Left colon (tissue), 2 donors: ENCODE results near the gene GLIPR1L2. TPM values are rescaled to one million over a fixed set of nuclear protein-coding genes. Genes with fewer than 3 reads are reported as not detected.
"Not testable (repeated sequence)": the region's sequence is repeated elsewhere in the genome, so short reads cannot be mapped to it uniquely, and the experiment has no call there.

Experiments used
- ATAC-seq: fragments of 200-7000 bp; cut with Tn5 transposase; one replicate; pipeline ENCODE4 v1.9.1; 2020; ENCODE audit warnings: mild to moderate bottlenecking, moderate library complexity
- DNase-seq, 2 donors: peaks; one replicate each; pipeline ENCODE4 v3.0.0-alpha.2; 2020
- intact Hi-C, 2 donors: fragments of 100-400 bp; cut with DNase I in 1 of 2; cut with micrococcal nuclease in 1 of 2; formaldehyde crosslinking; loops; one replicate each; pipeline versions ENCODE4 v1.11.2 to v1.14.0; 2022; cut with DNase I, micrococcal nuclease
- long read RNA-seq: library from polyadenylated mRNA; unstranded; transcript quantifications from one replicate; pipeline ENCODE4 v2.0.0, GENCODE V29; 2021
- total RNA-seq, 2 donors: library from RNA; stranded (reverse); fragmentation: NEBNext Ultra II Directional; extraction: Animal tissue kit (Norgen Biotek cat#: 25700); gene quantifications; one replicate each; pipeline ENCODE4 v1.2.1, GENCODE V29; 2021
- donor health status: DM: no; HTN: no; CAD: no.
- donor health status: DM: yes; HTN: yes; CAD: no.

Gene GLIPR1L2
- not detected for total RNA-seq
- long read RNA-seq: 0 reads

DNA sequence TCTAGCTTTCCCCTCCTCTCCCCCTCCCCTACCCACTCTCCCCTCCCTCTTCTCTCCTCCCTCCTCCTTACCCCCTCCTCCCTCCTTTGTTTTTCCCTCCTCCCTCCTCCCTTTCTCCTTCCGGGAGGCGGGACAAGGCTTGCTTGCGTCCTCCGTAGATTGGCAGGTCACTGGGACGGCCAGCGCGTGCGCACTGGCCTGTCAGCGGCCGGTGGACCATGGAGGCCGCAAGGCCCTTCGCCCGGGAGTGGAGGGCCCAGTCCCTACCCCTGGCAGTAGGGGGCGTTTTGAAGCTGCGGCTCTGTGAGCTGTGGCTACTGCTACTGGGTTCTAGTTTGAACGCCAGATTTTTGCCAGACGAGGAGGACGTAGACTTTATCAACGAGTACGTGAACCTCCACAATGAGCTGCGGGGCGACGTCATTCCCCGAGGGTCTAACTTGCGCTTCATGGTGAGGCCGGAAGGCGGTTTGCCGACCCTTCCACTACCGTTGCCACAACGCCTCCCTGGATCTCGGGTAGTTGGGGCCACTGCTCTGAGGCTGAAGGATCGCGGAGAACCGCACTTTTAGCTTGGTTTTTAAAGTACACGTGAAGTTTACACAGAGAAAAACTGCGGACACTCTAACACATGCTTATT is at the start of gene GLIPR1L2:
GLIPR1L2 (plus strand) TSS at position 191 of the 640 bp plus-strand sequence; CDS start at position 219, 28 bp downstream.
- intact Hi-C loops: loop anchor here in 1 of 2 donors (10.0 kb wide), 1 partner anchor 114 kb away; no protein-coding TSS in a partner anchor
- ATAC-seq: peak; percentile 100
- peak; percentile 92 to 94 for DNase-seq

DNA sequence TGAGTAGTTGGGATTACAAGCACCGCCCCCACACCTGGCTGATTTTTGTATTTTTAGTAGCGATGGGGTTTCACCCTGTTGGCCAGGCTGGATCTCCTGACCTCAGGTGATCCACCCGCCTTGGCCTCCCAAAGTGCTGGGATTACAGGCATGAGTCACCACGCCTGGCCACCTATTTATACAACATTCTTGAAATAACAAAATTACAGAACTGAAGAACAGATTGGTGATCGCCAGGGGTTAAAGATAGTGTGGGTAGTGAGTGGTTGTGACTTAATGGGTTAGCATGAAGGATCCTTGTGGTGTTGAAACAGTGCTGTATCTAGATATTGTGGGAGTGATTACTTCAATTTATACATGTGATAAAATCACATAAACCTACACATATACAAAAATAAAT is 49.0 kb upstream of the GLIPR1L2 start:
- intact Hi-C loops: no loop called here
- ATAC-seq (no peak), DNase-seq (no peak)

DNA sequence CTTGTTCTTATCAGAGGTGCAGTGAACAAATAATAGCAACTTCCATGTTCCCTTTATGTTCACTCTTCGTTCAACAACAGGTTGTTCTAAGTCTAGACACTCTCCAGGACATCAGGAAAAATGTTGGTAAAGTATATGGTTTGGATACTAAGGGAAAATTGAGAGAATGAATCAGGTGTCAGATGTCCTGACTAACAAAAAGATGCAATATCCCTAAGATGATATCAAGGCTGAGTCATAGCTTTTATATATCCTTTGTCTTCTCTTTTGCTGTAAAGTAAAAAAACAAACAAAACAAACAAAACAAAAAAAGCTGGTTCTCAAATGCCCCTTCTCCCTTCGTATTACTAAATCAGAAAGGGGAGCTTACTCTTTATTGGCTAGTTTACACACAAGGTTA is 45.4 kb upstream of the GLIPR1L2 start:
- ATAC-seq: no peak
- intact Hi-C loops: no loop called here
- no peak for DNase-seq

DNA sequence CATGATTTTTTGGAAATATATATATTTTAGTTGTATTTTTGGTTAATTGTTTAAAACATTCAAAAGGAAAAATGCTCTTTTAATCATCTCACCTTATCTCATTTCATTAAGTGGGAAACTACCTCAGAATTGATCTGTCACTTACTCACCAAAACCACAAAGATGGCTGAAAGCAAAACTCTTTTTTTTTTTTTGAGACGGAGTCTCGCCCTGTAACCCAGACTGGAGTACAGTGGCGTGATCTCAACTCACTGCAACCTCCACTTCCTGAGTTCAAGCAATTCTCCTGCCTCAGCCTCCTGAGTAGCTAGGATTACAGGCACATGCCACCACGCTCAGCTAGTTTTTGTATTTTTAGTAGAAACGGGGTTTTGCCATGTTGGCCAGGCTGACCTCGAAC is 44.7 kb upstream of the GLIPR1L2 start:
- DNase-seq, ATAC-seq, intact Hi-C loops: not testable (repeated sequence)

DNA sequence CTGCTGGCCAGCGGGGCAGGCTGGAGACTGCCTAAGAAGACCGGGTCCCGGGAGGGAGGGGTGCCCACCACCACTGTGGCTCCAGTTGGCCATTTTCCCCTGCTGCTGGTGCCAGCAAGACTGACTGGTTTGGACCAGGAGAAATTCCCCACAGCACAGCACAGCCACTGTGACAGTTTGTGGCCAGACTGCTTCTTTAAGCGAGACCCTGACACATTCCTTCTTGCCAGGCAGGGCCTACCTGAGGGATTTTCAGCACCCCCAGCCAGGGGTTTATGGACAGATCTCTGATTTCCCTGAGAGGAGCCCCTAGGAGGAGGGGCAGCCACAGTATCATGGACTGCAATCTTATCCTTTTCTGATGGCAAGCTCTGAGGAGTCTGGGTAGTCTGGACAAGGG is 40.9 kb upstream of the GLIPR1L2 start:
- ATAC-seq (no peak), DNase-seq (no peak)
- intact Hi-C loops: no loop called here

DNA sequence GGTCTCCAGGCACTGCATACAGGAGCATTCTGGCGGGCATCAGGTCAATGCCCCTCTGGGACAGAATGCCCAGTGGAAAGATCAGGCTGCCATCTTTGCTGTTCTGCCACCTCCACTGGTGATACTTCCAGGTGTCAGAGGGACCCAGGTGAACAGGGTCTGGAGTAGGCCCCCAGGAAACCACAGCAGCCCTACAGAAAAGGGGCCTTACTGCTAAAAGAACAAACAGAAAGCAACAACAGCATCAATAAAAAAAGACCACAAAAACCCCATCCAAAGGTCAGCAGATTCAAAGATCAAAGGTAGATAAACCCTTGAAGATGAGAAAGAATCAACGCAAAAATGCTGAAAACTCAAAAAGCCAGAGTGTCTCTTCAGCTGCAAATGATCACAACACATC is 40.5 kb upstream of the GLIPR1L2 start:
- DNase-seq: no peak
- intact Hi-C loops: no loop called here

DNA sequence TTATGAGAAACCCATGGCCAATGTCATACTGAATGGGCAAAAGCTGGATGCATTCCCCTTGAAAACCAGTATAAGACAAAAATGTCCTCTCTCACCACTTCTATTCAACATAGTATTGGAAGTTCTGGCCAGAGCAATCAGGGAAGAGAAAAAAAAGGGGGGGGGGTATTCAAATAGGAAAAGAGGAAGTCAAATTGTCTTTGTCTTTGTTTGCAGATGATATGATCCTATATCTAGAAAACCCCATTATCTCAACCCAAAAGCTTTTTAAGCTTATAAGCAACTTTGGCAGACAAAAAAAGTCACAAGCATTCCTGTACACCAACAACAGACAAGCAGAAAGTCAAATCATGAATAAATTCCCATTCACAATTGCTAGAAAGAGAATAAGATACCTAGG is 36.9 kb upstream of the GLIPR1L2 start:
- intact Hi-C loops: no loop called here
- no peak for ATAC-seq
- no peak for DNase-seq

More for the DNA sequence above, 40.5 kb upstream of the GLIPR1L2 start:
- no peak for ATAC-seq

DNA sequence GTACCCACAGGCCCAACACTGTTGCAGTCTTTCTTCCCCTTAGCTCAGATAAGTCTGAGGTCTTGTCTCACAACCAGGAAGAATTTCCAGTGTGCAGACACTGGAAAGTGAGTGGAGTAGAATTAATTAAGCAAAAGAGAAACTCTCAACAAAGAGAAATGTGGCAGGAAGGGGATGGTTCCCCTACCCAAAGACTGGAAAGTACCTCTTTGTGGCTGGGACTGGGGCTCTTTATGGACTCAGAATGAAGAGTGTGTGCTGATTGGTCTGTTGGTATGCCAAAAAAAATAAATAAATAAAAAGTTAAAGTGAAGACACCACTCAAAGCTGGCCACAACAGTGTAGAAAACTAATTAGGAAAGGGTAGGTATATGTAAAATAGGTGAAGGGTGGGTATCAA is 30.0 kb upstream of the GLIPR1L2 start:
- no peak for DNase-seq
- ATAC-seq: no peak
- intact Hi-C loops: no loop called here

DNA sequence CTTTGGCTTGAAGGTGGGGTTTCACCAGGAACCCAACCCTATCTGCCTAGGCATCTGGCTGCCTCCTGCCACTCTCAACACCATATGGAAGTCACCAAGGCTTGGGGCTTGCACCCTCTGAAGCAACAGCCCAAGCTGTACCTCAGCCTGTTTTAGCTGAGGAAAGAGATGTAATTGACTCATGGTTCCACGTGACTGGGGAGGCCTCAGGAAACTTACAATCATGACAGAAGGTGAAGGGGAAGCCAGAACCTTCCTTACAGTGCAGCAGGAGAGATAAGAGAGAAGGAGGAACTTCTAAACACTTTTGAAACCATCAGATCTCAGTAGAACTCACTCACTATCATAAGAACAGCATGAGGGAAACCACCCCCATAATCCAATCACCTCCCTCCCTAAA is 29.5 kb upstream of the GLIPR1L2 start:
- no peak for ATAC-seq
- intact Hi-C loops: no loop called here
- DNase-seq: no peak

DNA sequence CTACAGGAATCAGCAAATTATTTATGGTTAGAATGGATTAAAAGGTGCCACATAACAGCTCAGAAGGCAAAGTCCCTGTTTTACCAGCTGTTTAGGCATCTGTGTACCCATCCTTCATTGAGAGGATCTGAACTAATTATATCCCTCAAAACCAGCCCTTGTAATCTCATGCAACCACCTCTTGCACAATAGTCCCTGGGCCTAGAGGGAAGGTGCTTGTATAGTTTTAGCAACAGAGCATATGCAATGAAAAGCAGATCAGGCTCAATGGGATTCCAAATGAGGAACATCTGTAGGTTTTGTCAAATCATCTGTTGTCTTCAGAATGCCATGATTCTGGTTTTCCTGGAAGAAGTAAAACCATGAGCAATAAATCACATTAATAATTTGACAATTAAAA is 26.0 kb upstream of the GLIPR1L2 start:
- DNase-seq: no peak
- ATAC-seq: no peak
- intact Hi-C loops: no loop called here

DNA sequence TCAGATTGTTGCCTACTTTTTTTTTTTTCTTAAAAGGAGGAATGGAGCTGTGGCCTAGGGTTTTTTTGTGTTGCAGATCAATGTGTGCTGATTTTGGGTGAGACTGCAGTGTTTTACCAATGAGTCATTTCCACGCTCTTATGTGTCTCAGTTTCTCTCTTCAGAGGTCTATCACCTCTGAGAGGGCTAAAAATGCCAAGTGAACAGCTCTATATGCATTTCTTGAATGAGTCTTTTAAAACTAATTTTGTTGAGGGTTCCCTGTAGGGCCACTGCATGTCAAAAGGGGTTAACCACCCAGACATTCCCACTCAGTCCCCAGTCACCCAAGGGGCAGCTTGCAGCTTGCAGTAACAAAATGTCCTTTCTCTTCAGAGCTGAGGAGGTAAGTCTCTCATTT is 24.3 kb upstream of the GLIPR1L2 start:
- DNase-seq (no peak), ATAC-seq (no peak)
- intact Hi-C loops: no loop called here

DNA sequence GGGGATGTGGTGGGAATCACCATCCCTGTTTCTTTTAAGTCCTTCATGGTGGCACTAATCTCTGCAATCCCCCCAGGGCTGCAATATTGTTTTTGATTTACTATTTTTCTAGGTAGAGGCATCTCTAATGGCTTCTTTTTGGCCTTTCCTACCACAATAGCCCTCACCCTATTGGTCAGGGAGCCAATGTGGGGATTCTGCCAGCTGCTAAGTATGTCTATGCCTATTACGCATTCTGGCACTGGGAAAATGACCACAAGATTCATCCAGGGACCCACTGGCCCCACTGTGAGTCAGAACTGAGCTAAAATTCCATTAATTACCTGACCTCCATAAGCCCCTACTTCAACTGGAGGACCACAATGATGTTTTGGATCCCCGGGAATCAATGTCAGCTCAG is 15.9 kb upstream of the GLIPR1L2 start:
- ATAC-seq: no peak
- DNase-seq: no peak
- intact Hi-C loops: no loop called here

DNA sequence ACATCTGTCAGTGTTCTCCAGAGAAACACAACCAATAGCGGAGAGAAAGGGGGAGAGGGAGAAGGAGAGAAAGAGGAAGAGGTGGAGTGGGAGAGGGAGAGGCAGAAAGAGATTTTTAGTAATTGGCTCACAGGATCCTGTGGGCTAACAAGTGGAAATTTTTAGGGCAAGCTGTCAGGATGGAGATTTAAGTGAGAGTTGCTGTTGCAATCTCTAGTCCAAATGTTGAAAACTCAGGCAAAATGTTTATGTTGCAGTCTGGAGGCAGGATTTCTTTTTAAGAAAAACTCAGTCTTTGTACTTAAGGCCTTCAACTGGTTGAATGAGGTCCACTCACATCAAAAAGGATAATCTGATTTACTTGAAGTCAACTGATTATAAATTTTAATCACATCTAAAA is 12.5 kb upstream of the GLIPR1L2 start:
- no peak for DNase-seq
- ATAC-seq: no peak
- intact Hi-C loops: no loop called here

DNA sequence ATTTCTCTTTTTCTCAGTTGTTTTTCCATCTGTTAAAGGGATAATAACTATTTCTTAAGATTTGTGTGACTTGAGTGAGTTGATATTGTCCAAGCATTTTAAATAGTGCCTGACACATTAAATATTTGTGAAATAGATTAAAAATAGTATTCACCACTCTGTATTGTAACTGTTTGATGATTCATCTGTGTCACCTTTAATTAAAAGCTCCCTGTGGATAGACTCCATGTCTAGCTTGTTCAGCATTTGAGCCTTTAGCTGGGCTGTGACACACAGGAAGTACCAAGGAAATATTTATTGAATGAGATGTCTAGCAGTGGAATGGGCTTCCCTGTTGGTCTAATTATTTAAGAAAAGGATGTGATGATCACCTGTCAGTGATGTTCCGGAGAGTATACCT is 1.8 kb upstream of the GLIPR1L2 start:
- ATAC-seq (no peak), DNase-seq (no peak)
- intact Hi-C loops: loop anchor here in 1 of 2 donors (10.0 kb wide), 1 partner anchor 54 kb away; the partner anchor contains the start of genes CAPS2 and GLIPR1L1

DNA sequence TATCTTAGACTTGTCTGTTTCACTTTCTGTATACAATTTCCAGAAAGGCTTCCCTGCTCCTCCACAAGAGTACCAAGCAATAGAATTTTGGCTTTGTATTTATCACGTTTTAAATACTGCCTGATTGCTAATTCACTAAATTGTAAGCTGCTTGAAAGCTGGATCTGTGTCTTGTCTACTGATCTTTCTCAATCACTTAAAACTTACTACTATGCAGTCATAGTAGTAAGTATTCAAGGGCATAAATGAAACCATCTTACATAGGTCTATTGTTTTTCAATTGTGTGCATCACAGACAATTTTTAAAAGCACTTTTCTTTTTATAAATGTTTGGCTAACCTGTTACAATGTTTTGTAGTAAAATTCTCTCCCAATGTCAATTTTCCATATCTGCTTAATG is 1.2 kb upstream of the GLIPR1L2 start:
- DNase-seq: no peak
- intact Hi-C loops: loop anchor here in 1 of 2 donors (10.0 kb wide), 2 partner anchors 55 to 115 kb away; partner anchors contain the start of genes CAPS2 and GLIPR1L1
- no peak for ATAC-seq

DNA sequence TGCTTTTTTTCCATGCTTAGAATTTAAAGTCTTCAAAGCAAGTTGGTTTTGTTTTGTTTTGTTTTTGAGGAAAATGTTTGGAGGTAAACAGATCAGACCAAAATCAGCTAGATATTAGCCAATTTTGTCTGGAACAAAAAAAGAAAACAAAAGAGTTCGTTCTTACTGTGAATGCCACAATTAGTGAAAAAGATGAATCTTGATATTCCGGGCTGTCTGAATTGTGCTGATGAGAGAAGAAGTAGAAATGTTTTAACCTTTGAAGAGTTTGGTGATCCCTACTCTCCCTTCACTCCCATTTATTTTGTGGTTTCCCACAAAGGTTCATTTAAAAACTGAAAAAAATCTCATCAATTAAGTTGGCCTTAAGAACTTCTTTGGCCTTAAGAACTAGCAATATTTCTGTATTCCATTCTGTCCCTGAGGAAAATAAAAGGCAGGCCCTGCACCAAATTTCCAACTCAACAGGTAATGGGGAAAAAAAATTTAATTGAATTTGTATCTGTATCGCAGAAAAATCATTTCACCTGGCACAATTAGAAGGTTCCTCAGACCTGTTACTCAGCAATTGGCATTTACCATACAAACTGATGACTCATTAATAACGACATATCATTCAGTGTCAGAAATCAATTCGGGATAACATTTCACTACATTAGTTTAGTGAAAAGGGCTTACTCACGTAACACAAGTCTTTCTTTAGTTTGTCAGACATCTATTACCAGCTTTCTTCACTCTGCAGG is 562 bp upstream of the GLIPR1L2 start:
- no peak for DNase-seq
- intact Hi-C loops: loop anchor here in 1 of 2 donors (10.0 kb wide), 1 partner anchor 114 kb away; no protein-coding TSS in a partner anchor

DNA sequence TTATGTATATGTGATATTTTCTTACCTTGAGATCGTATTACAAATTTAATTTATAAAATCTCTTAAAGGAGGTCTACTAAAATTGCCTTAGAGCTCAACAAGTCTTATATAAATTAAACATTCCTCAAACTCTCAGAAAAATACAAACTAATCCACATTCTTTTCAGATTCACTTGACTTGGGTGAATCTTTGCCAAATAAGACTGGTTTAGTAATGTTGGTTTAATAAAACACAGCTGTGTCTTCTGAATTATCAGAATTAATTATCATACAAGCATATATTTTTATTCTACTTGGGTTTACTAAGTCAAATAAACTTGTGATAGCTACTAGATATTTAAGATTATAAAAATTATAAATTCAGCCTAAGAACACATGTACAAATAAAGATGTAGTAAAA is 13.3 kb downstream of the GLIPR1L2 start:
- intact Hi-C loops: no loop called here
- DNase-seq: no peak
- ATAC-seq: no peak

More for the DNA sequence above, 562 bp upstream of the GLIPR1L2 start:
- ATAC-seq: no peak

DNA sequence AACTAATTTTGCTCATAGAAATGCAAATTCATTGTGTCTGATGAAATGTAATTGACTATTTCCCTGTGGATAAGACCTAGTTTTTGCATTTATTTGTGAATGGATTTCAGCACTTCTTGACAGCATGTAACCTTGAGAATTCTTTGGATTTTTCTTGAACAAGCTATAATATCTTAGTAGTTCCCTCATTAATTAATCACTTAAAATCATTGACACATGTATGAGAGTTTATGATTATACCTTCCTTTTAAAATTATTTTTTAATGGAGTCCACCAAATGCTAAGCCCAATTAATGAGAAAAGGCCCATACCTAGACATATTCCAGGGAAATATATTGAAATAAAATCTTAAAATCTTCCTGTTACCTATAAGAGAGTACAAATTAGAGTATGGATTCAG is 16.8 kb downstream of the GLIPR1L2 start:
- intact Hi-C loops: no loop called here
- DNase-seq (no peak), ATAC-seq (no peak)

DNA sequence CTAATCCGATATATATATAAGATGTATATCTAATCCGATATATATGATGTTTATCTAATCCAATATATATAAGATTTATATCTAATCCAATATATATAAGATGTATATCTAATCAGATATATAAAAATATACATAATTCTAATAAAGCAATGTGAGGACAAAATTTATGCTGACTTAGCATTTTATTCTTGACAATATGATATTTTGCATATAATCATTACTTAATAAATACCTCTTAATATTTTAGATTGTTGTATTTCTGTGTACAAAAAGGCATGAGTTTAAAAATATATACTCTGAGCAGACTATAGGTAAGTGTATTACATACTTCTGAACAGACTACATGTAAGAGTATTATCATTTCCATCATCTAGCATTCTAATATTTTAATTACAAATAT is 18.9 kb downstream of the GLIPR1L2 start:
- ATAC-seq: no peak
- no peak for DNase-seq
- intact Hi-C loops: no loop called here

DNA sequence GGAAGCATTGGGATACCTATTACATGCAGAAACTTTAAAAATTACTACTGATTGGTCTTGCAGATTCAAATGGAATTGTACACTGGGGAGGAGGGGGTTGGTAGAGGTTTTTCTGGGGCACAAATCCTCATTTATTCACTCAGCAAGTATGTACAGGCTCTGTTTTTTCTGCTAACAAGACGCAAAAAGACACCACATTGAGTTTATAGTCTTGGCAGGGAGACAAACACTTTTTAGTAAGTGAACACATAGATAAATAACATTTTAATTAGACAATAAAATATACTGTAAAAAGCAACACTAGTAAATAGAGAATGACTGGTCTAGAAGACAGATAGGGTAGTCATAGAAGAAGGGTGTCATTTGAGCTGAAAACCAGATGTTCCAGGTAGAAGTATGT is 23.8 kb downstream of the GLIPR1L2 start:
- intact Hi-C loops: no loop called here
- ATAC-seq (no peak), DNase-seq (no peak)
